Measurements from ENCODE around the gene SH2D5.

GRCh38 chr1:20705203-20705755, 27.2 kb downstream of the SH2D5 start:
- TF ChIP-seq CTCF (IDR thresholded peaks at IDR 0.05; ENCODE audit: poor library complexity) (no peak), EZH2phosphoT487 (IDR thresholded peaks at IDR 0.05; ENCODE audit: low read depth, severe bottlenecking, unreplicated experiment) (no peak), EZH2 (IDR thresholded peaks at IDR 0.05; ENCODE audit: borderline replicate concordance) (no peak)

Data from hepatocyte (in vitro differentiated cells).